ENCODE data around the gene SLC13A5.

SLC13A5 gene

GRCh38 chr17:6651919-6652452 lies 61.2 kb downstream of the SLC13A5 start:
- Histone ChIP-seq H3K36me3 (ENCODE audit: control insufficient read depth, low read length) (peaks cover 38% of the 10 kb centered on the region), H3K79me2 (ENCODE audit: control insufficient read depth, low read length) (peaks cover 50% of the 10 kb centered on the region), H3K4me3 (ENCODE audit: low read length) (peak overlapping the region; percentile 100), H3K4me2 (ENCODE audit: low read length) (peak overlapping the region; percentile 99), H3K9me3 (ENCODE audit: control insufficient read depth, insufficient read depth, low read length) (no peaks in the 10 kb centered on the region), H3K9me2 (replicated peaks; ENCODE audit: control insufficient read depth, low read length) (no peaks in the 10 kb centered on the region), H4K20me1 (ENCODE audit: control insufficient read depth, insufficient read depth, low read depth, low read length) (peaks cover 7% of the 10 kb centered on the region; the same call in 1 of the 2 replicates), H3K27ac (ENCODE audit: low read depth, low read length) (no peak overlapping the region), H3F3A (ENCODE audit: control insufficient read depth, insufficient read depth) (peaks cover 17% of the 10 kb centered on the region), H3K27me3 (ENCODE audit: control insufficient read depth, low read length) (peaks cover 5% of the 10 kb centered on the region; the same call in 1 of the 2 replicates), H3K4me1 (ENCODE audit: control insufficient read depth, low read length) (peaks cover 67% of the 10 kb centered on the region)
- no peak for TF ChIP-seq CTCF (IDR thresholded peaks at IDR 0.05; ENCODE audit: low read depth, low read length, poor library complexity, severe bottlenecking)
- no peak for TF ChIP-seq EZH2phosphoT487 (IDR thresholded peaks at IDR 0.05; ENCODE audit: borderline replicate concordance, low read length)

- H3K79me2 ChIP-seq (ENCODE audit: control insufficient read depth, low read length): peaks cover 56% of the 10 kb centered on the region
- H3K4me2 ChIP-seq (ENCODE audit: low read length): peak within 1 kb of the TSS; percentile 99
- H4K20me1 ChIP-seq (ENCODE audit: control insufficient read depth, insufficient read depth, low read depth, low read length): peaks cover 7% of the 10 kb centered on the region; the same call in 1 of the 2 replicates
Observed at GRCh38 chr17:6651354-6651918, 61.7 kb downstream of the SLC13A5 start, which contains the start of the genes C17orf100 and MED31. Gene C17orf100 (plus strand): TSS chr17:6651762. CDS start chr17:6651914, 152 bp downstream. Gene MED31 (minus strand): TSS chr17:6651605. CDS start chr17:6651528, 77 bp downstream.

GRCh38 chr17:6648181-6648580 lies 65.0 kb downstream of the SLC13A5 start:
- H3K9me3 ChIP-seq (ENCODE audit: control insufficient read depth, insufficient read depth, low read length): no peaks in the 10 kb centered on the region
- H3K9me2 ChIP-seq (replicated peaks; ENCODE audit: control insufficient read depth, low read length): no peaks in the 10 kb centered on the region
- peaks cover 52% of the 10 kb centered on the region for H3K4me1 ChIP-seq (ENCODE audit: control insufficient read depth, low read length)
- H3F3A ChIP-seq (ENCODE audit: control insufficient read depth, insufficient read depth): peaks cover 15% of the 10 kb centered on the region
- H4K20me1 ChIP-seq (ENCODE audit: control insufficient read depth, insufficient read depth, low read depth, low read length): peaks cover 7% of the 10 kb centered on the region; the same call in 1 of the 2 replicates
- peaks cover 75% of the 10 kb centered on the region for H3K36me3 ChIP-seq (ENCODE audit: control insufficient read depth, low read length)
- H3K4me2 ChIP-seq (ENCODE audit: low read length): peak overlapping the region; percentile 3
- H3K4me3 ChIP-seq (ENCODE audit: low read length): no peak overlapping the region
- H3K27me3 ChIP-seq (ENCODE audit: control insufficient read depth, low read length): no peaks in the 10 kb centered on the region
- peaks cover 87% of the 10 kb centered on the region for H3K79me2 ChIP-seq (ENCODE audit: control insufficient read depth, low read length)
- TF ChIP-seq EZH2phosphoT487 (IDR thresholded peaks at IDR 0.05; ENCODE audit: borderline replicate concordance, low read length) (no peak), CTCF (IDR thresholded peaks at IDR 0.05; ENCODE audit: low read depth, low read length, poor library complexity, severe bottlenecking) (peak; percentile 60)
- no peak overlapping the region for H3K27ac ChIP-seq (ENCODE audit: low read depth, low read length)

More at GRCh38 chr17:6651354-6651918, 61.7 kb downstream of the SLC13A5 start, which contains the start of the genes C17orf100 and MED31:
- Histone ChIP-seq H3K9me3 (ENCODE audit: control insufficient read depth, insufficient read depth, low read length) (no peaks in the 10 kb centered on the region), H3K36me3 (ENCODE audit: control insufficient read depth, low read length) (peaks cover 43% of the 10 kb centered on the region), H3K4me1 (ENCODE audit: control insufficient read depth, low read length) (peaks cover 67% of the 10 kb centered on the region), H3F3A (ENCODE audit: control insufficient read depth, insufficient read depth) (peaks cover 17% of the 10 kb centered on the region), H3K27ac (ENCODE audit: low read depth, low read length) (peak within 1 kb of the TSS; percentile 95), H3K9me2 (replicated peaks; ENCODE audit: control insufficient read depth, low read length) (no peaks in the 10 kb centered on the region), H3K27me3 (ENCODE audit: control insufficient read depth, low read length) (peaks cover 5% of the 10 kb centered on the region; the same call in 1 of the 2 replicates), H3K4me3 (ENCODE audit: low read length) (peak within 1 kb of the TSS; percentile 100)
- TF ChIP-seq CTCF (IDR thresholded peaks at IDR 0.05; ENCODE audit: low read depth, low read length, poor library complexity, severe bottlenecking) (no peak), EZH2phosphoT487 (IDR thresholded peaks at IDR 0.05; ENCODE audit: borderline replicate concordance, low read length) (no peak)
